GM13977 (cell line): ENCODE data around the gene SNX27.
A peak's percentile ranks its signal among the peaks of the same experiment; 100 is the strongest.
"Not testable (repeated sequence)": the region's sequence is repeated elsewhere in the genome, so short reads cannot be mapped to it uniquely, and the experiment has no call there.

Experiments used
- DNase-seq: peaks from one replicate; pipeline ENCODE4 v3.0.0; 2012; ENCODE audit warnings: low spot score
- in situ Hi-C: fragments of 300-500 bp; cut with MboI; formaldehyde crosslinking; loops from one replicate; pipeline ENCODE4 v1.12.0; 2022; ENCODE audit warnings: low sequenced_read_pairs, low pct_unique_long_range_greater_than_20kb, mixed read lengths, inconsistent platforms; ENCODE audit not compliant: unreplicated experiment
- TF ChIP-seq, protein P1 (sequence below): IDR thresholded peaks from 2 replicates; pipeline ENCODE4 v1.5.1; 2012; ENCODE audit warnings: mild to moderate bottlenecking, control low read depth; ENCODE audit not compliant: insufficient read depth; ENCODE audit errors: extremely low read depth, missing control alignments

SNX27 gene

DNA sequence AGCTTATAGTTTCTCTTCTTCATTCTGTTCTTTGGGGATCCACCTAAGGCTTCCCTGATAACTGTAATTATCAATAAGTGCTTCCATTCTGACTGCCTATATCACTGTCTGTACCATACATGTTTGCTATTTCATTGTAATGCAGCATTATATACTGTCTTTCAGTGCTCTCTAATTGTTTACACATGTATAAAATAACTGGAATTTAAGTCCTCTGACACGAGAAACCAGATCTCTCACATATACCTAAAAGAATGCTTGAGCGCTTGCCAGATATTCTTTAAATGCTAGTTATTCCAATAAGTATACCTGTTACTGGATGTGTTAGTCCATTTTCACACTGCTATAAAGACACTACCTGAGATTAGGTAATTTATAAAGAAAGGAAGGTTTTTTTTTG is 70.1 kb downstream of the SNX27 start:
- TF ChIP-seq, protein P1, sequence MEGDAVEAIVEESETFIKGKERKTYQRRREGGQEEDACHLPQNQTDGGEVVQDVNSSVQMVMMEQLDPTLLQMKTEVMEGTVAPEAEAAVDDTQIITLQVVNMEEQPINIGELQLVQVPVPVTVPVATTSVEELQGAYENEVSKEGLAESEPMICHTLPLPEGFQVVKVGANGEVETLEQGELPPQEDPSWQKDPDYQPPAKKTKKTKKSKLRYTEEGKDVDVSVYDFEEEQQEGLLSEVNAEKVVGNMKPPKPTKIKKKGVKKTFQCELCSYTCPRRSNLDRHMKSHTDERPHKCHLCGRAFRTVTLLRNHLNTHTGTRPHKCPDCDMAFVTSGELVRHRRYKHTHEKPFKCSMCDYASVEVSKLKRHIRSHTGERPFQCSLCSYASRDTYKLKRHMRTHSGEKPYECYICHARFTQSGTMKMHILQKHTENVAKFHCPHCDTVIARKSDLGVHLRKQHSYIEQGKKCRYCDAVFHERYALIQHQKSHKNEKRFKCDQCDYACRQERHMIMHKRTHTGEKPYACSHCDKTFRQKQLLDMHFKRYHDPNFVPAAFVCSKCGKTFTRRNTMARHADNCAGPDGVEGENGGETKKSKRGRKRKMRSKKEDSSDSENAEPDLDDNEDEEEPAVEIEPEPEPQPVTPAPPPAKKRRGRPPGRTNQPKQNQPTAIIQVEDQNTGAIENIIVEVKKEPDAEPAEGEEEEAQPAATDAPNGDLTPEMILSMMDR = no peak
- in situ Hi-C loops = no loop called here

GRCh38 chr1:151682901-151683300 is 71.1 kb downstream of the SNX27 start:
- in situ Hi-C loops, DNase-seq: not testable (repeated sequence)

More for the DNA sequence above, 70.1 kb downstream of the SNX27 start:
- no peak for DNase-seq

- TF ChIP-seq, protein P1 = no peak
- DNase-seq = no peak
- in situ Hi-C loops = no loop called here
Measured at GRCh38 chr1:151684128-151684527, 72.3 kb downstream of the SNX27 start.

GRCh38 chr1:151686561-151686960 is 74.7 kb downstream of the SNX27 start:
- DNase-seq = no peak
- in situ Hi-C loops = no loop called here
- TF ChIP-seq, protein P1 = no peak

DNA sequence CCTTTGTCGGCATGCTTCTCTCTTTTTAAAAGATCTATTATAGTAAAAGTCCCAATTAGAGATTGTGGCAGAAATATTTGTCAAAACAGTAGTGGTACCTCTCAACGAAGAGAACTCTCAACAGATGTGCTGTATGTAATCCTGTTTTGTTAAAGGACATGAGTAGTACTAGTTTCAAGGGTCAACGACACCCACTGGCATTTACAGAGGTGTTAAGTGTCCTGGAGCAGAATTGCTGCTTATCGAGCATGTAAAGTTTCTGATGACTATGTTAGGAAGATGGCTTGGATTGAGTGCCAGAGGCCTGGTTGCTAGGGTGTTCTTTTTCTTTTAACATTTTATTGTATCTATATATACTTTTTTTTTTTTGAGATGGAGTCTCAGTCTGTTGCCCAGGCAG is 77.6 kb downstream of the SNX27 start:
- DNase-seq = no peak
- in situ Hi-C loops = no loop called here
- TF ChIP-seq, protein P1 = no peak

DNA sequence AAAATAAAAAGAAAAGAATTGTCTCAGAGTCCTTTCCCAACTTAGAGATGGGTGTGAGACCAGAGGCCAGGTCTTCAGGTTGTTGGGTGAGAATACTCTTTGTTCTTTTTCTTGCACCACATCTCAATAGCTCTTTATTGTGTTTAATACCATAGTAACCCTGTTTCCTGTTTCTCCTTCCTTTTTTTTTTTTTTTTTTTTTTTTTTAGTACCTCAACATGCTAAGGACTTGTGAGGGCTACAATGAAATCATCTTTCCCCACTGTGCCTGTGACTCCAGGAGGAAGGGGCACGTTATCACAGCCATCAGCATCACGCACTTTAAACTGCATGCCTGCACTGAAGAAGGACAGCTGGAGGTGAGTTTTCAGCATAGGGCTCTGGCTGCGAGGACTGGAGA is 80.4 kb downstream of the SNX27 start:
- TF ChIP-seq, protein P1 = no peak
- in situ Hi-C loops = no loop called here

DNA sequence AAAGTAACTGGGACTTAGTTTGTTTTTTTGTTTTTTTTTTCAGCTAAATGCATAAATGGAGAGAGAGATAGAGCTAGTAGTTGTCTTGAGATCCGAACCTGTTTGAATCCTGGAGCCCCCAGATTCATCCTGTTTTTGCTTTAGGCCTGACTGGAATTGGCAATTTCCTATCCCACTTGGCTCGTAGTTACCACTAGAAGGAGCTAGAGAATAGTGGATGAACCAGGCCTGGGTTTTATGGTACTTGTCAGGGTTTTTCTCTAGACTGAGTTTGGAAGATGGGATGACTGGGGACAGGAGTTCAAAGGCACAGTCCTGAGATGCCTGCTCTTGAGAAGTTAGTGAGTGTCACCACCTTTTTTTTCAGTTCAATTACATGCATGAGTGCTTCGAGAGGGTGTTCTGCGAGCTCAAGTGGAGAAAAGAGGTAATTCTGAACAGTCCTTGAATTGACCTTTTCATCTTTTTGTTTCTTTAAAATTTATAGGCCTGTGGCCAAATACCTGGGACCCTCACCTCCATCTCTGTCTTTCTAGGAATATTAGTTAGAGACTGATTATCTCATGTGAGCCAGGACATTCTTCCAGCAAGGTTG is 81.3 kb downstream of the SNX27 start:
- DNase-seq = no peak
- TF ChIP-seq, protein P1 = peak; percentile 46
- in situ Hi-C loops = no loop called here

More for the DNA sequence above, 80.4 kb downstream of the SNX27 start:
- DNase-seq = no peak
